MM.1S (cell line): ENCODE data around the gene PAEP.

ENCODE experiments used
- EZH2 ChIP-seq: fragments of 300-600 bp; sonication (generic); optimal IDR thresholded peaks from 2 replicates; pipeline ENCODE3; 2017; ENCODE audit warnings: low read depth, mild to moderate bottlenecking, antibody characterized with exemption, low read length, mixed read lengths
- EZH2phosphoT487 ChIP-seq: fragments of 300-600 bp; sonication (generic); IDR thresholded peaks from 2 replicates; pipeline ENCODE4 v1.6.1; 2018; ENCODE audit warnings: antibody characterized with exemption, low read length
- TF ChIP-seq, protein P1 (sequence below): fragments of 300-600 bp; sonication (generic); IDR thresholded peaks from 2 replicates; pipeline ENCODE4 v1.5.1; 2016; ENCODE audit warnings: antibody characterized with exemption, low read length, mixed read lengths

GRCh38 chr9:135606885-135607259 is 45.3 kb downstream of the PAEP start:
- TF ChIP-seq, protein P1, sequence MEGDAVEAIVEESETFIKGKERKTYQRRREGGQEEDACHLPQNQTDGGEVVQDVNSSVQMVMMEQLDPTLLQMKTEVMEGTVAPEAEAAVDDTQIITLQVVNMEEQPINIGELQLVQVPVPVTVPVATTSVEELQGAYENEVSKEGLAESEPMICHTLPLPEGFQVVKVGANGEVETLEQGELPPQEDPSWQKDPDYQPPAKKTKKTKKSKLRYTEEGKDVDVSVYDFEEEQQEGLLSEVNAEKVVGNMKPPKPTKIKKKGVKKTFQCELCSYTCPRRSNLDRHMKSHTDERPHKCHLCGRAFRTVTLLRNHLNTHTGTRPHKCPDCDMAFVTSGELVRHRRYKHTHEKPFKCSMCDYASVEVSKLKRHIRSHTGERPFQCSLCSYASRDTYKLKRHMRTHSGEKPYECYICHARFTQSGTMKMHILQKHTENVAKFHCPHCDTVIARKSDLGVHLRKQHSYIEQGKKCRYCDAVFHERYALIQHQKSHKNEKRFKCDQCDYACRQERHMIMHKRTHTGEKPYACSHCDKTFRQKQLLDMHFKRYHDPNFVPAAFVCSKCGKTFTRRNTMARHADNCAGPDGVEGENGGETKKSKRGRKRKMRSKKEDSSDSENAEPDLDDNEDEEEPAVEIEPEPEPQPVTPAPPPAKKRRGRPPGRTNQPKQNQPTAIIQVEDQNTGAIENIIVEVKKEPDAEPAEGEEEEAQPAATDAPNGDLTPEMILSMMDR = no peak
- no peak for TF ChIP-seq EZH2phosphoT487
- TF ChIP-seq EZH2 = no peak
